ENCODE results near the gene EN1.

Gene EN1

DNA sequence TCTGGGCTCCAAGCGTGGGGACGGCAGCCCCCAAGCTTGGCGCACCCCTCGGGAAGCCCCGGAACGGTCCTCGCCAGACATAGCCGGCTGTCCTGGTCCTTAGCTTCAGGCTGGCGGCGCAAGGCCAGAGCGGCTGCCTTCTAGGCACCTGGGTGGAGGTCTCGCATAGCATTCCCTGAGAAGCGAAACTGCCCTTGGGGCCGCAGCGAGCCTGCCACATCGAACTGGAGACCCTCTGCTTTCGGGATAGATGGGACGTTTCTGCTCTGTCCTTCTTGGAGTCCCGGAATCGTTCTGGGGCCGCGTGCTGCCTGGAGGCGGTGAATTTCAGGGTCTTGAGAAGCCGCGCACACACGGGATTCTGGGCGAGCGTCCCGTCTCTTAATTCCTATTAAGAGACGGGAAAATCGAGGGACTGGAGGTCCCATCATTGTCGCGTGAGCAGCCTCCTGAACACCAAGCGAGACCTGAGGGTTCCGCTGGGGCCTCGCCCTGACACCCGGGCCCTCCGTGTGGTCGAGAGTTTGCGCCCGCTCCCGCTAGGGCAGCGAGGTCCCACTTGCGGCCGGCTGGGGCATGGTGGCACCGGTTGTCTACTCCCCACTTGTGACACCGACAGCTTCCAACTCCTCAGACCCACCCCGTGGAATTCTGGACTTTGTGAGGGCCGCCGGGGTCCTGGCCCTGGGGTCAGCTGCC is 9.7 kb upstream of the EN1 start:
- in situ Hi-C loops (cut with MboI; ENCODE audit: low sequenced_read_pairs), result loop anchor here (25.0 kb wide), 1 partner anchor 620 kb away; no protein-coding TSS in a partner anchor

DNA sequence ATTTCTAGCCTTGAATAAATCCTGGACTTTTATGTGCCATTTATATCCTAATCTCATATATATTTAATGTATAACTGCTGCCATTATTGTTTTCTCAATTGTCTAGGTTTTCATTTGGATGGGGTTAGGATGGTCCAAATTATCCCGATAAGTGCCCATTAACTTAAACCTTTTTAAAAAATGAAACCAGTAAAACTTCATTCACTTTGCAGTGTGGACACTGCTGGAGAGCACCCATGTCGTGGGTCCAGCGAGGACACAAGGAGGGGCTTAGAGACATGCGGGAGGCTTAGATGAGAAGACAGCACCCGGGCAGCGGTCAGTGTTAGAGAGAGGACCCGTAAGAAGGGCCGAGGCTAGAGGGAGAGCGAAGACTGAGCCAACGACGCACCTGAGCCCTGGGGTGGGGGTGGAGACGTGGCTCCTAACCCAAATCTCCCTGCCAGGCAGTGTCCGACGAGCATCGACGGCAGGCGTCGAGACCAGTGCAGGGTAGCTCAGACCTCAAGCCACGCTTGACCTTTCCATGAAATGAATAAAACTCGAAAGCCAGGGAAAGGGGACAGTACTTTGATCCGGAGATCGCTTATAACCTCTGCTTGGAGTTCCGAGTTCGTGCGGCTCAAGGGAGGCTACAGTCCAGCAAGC is 9.0 kb upstream of the EN1 start:
- in situ Hi-C loops (cut with MboI; ENCODE audit: low sequenced_read_pairs), result loop anchor here (25.0 kb wide), 1 partner anchor 619 kb away; no protein-coding TSS in a partner anchor

DNA sequence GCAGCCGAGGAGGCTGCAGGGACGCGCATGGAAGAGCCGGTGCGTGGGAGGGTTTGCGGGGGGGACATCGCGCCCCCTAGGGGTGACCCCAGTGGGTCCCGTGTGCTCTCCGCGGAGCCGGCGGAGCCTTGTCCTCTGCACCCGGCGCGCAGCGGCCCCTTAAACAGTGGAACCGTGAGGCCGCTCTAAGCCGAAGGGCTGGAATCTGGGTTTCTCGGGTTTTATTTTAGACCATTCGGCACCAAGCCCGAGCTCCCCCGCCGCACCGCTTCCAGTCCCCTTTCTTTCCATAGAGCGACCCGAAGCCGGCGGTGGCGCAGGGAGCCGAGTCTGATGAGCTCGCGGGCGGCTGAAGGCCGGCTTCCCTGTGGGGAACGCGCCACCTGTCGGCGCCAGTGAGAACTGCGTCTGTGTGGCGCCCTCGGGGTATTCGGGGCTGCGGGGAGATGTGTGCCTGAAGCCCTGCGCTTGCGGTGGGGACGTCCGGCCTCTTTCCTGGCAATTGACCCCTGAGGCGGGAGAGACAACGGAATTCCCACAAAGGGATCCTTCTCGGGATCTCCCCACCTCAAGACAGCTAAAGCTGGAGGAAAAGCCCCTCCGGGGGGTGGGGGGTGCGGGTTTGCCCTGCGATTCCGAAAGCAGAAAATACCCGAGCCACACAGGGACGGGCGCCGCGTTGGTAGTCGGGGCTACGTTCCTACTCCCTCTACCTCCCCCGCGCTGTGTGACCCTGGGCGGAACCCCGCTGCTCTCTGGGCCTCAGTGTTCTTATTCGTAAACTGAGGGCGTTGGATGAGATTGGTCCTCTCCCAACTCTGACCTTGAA is 8.2 kb upstream of the EN1 start:
- in situ Hi-C loops (cut with MboI; ENCODE audit: low sequenced_read_pairs), result loop anchor here (25.0 kb wide), 1 partner anchor 618 kb away; no protein-coding TSS in a partner anchor

DNA sequence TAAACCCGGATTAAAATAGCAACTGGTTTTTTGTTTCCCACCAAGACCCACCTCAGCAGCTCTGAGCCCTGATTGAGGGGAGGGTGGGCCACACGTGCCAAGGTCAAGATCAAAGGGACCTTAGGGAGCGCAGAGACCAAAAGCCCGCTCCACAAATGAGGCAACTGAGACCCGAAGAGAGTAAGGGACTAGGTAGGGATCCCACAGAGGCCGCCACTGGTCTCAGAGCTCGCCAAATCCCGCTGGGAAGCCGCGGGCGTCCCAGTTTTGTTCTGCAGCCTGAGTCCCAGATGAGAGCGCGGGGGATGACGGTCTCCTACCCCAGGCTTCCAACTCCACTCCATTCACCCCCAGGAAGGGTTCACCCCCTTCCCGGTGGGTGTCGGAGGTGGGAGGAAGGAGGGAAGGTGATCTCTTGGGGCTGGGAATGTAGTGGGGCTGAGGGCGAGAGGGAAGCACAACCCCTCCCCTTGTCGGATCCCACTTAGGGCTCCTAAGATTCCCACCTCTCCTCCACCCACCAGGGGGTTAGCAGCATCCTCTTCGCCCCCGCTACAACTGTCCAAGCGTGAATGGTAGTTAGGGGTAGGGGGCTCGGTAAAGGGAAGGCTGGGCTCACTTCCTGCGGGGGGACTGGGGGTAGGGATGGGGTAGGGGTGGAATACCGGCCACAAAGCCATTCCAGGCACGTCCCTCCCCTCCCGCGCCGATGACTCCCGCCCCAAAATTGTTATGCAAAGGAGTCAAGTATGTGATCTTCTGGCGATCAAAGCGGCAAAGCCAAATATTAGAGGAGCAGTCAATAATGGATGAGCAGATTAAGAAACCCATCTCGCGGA is 7.3 kb upstream of the EN1 start:
- in situ Hi-C loops (cut with MboI; ENCODE audit: low sequenced_read_pairs), result loop anchor here (25.0 kb wide), 1 partner anchor 617 kb away; no protein-coding TSS in a partner anchor

DNA sequence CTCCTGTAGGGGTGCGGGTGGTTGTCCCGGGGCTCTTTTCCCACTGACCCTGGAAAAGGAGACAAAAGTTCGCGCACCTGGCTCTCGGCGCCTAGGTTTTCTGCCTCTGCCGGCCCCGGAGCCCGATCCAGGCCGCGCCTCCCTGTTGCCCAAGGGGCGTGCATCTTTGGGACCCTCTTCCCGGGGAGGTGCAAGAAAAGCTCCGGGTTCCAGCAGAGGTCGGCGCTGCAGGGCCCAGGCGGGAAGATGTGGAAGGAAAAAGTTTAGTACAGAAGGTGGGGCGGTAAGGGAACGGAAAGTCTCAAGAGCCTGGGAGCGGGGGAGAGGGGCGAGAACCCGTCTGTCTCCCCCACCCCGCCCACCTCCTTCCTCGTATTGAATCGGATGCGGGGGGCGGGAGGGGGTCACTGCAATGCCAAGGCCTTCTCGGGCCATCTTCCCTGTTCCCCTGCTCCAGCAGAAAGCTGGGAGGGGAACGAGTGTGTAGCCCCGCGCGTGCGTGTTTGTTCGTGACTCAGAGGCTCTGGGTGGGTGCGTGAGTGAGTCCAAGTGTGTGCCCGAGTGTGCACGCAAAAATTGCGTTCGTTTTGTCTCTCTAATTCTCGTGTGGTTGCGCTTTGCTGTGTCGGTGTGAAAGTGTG is 6.3 kb upstream of the EN1 start:
- in situ Hi-C loops (cut with MboI; ENCODE audit: low sequenced_read_pairs), result loop anchor here (25.0 kb wide), 1 partner anchor 616 kb away; no protein-coding TSS in a partner anchor

- in situ Hi-C loops (cut with MboI; ENCODE audit: low sequenced_read_pairs), result loop anchor here (25.0 kb wide), 1 partner anchor 616 kb away; no protein-coding TSS in a partner anchor
Observed at GRCh38 chr2:118853129-118853640, 5.7 kb upstream of the EN1 start.

- in situ Hi-C loops (cut with MboI; ENCODE audit: low sequenced_read_pairs), result loop anchor here (25.0 kb wide), 1 partner anchor 615 kb away; no protein-coding TSS in a partner anchor
Observed at GRCh38 chr2:118852605-118853128, 5.2 kb upstream of the EN1 start.

DNA sequence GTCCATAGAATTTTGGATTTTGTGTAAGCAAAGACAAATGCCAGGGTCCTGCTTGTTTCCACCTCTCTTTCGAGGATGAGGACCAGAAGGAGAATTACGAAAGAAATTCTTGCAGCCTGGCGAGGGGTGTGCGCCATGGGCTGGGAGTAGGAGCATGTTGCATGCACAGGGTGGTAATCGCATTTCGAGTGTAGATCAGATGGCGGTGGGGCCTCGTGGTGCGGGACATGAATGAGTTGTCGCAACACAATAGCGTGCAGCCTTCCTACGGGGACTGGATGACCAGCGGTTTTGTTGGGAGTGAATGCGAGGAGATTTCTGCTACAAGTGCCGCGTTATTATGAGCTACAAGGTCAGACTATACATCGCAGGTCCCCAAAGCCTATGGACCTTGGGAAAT is 4.2 kb upstream of the EN1 start:
- in situ Hi-C loops (cut with MboI; ENCODE audit: low sequenced_read_pairs), result loop anchor here (25.0 kb wide), 1 partner anchor 614 kb away; no protein-coding TSS in a partner anchor

GRCh38 chr2:118850901-118851415 is 3.5 kb upstream of the EN1 start:
- in situ Hi-C loops (cut with MboI; ENCODE audit: low sequenced_read_pairs), result loop anchor here (25.0 kb wide), 1 partner anchor 614 kb away; no protein-coding TSS in a partner anchor

GRCh38 chr2:118850168-118850900 is 2.9 kb upstream of the EN1 start:
- in situ Hi-C loops (cut with MboI; ENCODE audit: low sequenced_read_pairs), result loop anchor here (25.0 kb wide), 1 partner anchor 613 kb away; no protein-coding TSS in a partner anchor

GRCh38 chr2:118849226-118850167 is 2.0 kb upstream of the EN1 start:
- in situ Hi-C loops (cut with MboI; ENCODE audit: low sequenced_read_pairs), result loop anchor here (25.0 kb wide), 1 partner anchor 612 kb away; no protein-coding TSS in a partner anchor

DNA sequence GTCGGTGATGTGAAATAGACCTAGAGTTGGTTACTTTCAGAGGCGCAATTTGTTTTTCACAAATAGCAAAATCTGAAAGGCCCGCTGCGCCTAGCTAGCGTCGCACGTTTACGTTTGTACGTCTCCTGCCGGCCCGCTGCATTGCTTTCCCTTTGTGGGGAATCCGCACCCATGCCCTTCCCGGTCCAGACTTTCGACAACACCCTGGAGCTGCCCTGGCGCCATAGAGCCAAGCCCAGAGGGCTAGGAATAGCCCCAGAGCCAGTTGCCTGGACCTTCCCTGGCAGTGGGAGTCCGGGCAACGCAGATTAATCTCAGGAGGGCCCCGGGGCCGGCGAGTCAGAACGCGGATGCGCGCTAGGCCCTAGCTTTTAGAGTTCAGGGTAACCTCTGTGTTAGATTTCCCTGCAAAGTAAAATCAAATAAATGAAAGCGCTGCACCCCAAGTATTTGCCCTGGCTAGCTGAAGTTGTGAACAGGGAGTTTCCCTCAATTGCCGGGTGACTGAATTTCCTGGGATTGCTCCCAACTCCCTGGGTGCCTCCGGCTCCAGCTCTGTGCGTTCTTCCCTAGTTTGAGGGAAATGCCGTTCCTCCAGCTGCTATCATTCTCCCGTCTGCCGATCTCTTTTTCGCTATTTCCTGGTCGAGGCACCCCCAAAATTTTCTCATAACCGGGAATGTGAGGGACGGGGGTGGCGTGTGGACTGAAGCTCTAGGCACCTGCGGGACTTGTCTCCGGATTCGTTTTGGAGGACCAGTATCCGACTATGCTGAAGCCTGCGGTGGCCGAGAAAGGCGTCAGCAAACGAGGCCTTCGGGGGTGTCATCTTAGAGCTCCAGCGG is 1.2 kb upstream of the EN1 start:
- in situ Hi-C loops (cut with MboI; ENCODE audit: low sequenced_read_pairs), result no loop called here

DNA sequence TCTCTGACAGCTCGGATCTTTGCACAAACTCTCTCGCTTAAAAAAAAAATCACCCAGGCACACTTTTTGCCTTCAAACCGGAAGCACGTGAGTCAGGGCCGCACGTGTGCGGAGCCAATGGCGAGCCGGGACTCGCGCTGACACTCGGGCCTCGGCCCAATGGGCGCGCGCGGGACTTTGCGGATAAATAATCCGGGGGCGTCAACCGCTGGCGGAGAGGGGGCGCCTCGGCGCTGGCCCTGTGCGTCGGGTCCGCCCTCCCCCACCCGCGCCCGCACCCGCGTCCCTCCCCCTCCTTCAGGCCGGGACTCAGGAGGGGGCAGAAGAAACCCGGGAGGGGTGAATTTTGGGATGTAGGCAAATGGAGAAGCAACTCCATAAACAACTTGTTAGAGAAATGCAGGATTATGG is 319 bp upstream of the EN1 start:
- in situ Hi-C loops (cut with MboI; ENCODE audit: low sequenced_read_pairs), result no loop called here

DNA sequence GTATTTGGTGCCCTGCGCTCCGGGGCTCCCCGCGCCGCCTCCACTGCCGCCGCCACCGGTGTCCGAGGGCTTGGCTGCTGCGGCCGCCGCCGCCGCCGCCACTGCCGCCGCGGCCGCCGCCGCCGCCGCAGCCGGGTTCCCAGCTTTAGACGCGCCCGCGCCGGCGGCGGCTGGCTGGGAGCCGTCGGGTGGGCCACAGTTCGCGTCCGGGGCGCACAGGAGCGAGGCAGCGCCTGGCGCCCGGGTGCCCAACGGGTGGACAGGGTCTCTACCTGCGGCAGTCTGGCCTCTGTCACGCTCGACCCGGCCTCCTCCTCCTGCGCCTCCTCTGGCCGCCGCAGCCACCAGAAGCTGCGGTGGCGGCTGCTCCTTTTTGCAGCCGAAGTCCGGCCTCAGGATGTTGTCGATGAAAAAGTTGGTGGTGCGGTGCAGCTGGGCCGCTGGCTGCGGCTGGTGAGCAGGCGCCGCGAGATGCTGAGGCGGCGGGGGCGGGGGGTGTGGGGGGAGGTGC is 951 bp downstream of the EN1 start:
- in situ Hi-C loops (cut with MboI; ENCODE audit: low sequenced_read_pairs), result no loop called here

- in situ Hi-C loops (cut with MboI; ENCODE audit: low sequenced_read_pairs), result no loop called here
Observed at GRCh38 chr2:118845522-118846441, 1.7 kb downstream of the EN1 start.

All from HL-60/S4 treated with retinoic acid at 250 ng/mL for 4 days and 3 days (cell line).